ENCODE measurements around the gene KRTAP5-1.

Gene KRTAP5-1

DNA sequence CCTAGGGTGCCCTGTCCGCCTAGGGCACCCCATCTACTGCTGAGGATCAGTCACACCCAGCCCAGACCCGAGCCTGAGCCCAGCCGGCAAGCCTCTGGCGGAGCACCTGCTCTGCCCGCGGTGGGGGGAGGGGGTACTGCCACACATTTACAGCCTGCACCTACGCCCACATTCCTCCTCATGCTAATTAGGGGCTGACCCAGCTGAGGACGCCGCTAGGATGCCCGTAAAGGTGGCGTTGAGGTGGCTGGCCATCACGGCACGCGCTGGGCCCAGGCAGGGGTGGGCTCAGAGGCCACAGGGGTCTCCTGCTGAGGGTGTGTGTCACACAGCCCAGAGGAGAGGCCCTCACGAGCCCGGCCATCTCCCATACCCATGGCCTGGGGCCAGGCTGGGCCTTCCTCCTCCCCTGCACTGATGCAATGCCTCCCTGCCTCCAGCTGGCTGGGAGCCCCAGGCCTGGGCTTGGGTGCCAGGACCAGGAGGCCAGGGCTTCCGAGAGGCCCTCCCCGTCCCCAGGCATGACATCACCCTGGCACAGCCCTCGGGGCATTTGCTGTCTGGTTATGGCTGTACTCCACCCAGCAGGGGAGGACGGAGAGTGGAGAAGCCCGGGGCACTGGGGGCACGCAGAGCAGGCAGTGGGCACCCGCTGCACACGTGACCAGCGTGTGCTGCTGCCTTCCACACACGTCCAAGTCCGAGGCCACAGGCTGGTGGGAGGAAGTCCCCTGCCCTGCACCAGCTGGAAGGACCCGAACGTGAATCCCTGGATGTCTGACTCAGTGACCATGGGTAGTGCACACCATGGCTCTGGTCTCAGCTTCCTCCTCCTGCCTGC lies 25.8 kb downstream of the KRTAP5-1 start:
- DNase-seq: no peak

DNA sequence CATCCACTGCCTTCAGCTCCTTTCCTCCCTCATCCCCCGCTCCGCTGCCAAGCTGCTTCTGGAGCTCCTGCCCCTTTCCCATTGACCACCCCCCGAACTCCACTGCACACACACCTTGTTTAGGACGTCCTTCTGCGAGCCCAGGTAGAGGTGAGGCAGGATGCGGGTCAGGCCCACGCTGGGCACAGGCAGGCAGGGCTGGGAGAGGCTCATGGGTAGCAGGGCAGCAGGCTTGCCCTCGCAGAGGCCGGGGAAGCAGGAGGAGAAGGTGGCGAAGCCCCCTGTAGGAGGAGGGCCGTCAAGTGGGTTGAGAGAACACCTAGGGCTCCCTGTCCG lies 26.3 kb downstream of the KRTAP5-1 start:
- no peak for DNase-seq

DNA sequence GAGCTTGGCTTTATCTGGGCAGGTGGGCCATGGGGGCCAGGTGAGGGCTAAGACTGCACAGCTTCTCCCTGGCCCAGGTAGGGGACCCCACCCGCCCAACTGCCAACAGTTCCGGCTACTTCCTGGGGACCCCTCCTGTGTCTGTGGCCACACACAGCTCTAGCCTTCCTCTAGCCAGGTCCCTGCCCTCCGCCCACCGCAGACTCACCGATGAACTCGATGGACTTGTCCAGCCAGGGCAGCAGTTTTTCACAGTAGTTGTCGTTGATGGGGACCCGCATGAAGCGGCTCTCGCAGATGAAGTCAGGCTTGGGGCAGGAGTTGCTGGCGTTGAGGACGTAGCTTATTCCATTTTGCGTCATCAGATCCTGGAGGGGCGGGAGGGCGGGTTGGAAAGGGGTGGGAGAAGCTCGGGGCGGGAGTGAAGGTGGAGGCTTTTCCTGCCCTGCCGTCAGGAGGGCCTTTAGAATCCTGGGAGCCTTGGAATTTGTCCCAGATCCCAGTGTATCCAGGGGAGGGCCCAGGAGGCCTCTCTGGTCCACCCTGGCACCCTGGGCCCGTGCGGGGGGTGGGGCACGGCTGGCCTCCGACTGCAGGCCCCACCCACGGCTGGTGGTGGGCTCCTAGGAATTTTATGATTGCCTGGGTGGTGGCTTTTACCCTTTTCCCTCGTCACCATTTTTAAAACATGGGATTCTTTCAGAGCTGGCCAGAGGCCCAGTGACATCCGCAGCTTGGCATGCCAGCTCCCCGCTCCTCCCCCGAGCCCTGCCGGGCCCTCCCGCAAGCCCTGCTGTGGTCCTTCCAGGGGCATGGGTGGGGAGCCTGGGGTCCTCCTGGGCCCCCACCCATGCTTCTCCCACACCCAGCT lies 26.9 kb downstream of the KRTAP5-1 start:
- no peak for DNase-seq

DNA sequence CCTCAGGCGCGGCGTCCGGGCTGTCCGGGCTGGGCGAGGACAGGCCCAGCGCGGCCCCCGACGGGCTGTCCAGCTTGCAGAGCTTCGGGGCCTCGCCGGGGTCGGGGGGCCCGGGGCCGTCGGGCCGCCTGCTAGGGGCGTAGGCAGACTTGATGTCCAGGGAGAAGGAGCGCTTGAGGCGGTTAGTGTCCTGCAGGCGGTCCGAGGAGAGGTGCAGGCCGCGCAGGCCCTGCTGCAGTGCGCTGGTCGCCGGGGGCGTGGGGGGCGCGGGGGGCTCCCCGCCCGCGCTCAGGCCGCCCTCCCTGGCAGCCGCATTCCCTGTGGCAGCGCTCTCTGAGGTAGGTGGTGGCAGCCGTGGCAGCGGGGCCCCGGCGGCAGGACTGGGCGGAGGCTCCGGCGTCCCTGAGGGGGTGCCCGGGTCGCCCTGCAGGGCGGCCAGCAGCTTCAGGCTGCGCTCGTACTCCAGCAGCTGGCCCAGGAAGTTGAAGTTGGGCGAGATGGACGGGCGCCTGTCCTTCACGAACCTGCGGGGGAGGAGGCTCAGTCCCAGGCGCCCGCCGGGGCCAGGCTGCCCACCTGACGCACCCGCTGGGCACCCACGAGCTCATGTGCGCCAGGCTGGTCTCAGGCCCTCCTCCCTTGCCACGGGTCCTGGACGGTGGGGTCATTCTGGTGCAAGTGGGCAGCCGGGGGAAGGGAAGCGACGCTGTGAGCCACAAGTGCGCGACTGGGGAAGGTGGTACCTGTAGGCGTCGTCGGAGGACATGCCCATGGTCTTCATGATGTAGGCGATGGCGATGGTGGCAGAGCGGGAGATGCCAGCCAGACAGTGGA lies 27.8 kb downstream of the KRTAP5-1 start:
- DNase-seq: no peak

DNA sequence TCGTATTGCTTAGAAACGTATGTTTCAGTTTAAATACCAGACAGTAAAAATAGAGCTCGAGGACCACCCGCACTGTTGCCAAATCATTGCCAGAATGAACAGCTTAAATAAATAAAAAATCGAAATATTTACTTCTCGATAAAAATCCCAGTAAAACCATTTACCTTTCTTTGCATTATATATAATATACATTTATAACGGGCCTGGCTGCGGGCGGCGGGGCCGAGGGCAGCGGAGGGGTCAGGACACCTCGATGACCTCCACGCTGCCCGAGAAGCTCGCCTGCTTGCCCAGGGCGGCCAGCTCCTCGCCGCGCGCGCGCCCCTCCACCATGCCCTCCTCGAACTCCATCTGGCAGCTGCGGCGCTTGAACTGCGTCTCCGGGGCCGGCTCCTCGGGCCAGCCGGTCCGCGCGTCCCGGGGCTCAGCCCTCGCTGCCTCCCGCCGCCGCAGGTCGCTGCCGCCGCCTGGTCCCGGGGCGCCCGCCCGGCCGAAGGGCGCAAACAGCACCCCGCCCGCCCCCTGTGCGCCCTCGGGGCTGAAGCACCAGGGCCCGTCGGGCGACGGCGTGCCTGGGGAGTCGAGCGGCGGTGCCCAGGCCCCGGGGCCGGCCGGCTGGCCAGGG lies 28.7 kb downstream of the KRTAP5-1 start:
- no peak for DNase-seq

DNA sequence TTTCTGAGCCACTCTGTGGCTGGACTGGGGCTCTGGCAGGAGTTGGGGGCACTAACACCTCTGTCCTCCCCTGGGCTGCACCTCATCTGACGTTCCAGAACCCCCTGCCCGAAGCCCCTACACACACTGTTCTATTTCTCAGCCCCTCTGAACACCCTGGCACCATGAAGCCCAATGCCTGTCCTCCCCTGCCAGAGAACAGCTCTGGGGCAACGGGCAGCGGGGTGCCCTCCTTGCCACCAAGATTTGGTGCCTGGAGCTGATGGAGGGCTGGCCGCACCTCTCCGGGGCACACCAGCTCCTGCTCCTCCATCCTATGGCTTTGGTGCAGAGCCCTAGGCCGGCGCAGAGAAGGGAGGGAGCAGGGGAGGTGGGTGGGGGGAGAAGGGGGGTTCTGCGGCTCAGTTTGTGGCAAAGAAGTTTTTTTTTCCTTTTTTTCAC lies 29.4 kb downstream of the KRTAP5-1 start:
- DNase-seq: no peak

DNA sequence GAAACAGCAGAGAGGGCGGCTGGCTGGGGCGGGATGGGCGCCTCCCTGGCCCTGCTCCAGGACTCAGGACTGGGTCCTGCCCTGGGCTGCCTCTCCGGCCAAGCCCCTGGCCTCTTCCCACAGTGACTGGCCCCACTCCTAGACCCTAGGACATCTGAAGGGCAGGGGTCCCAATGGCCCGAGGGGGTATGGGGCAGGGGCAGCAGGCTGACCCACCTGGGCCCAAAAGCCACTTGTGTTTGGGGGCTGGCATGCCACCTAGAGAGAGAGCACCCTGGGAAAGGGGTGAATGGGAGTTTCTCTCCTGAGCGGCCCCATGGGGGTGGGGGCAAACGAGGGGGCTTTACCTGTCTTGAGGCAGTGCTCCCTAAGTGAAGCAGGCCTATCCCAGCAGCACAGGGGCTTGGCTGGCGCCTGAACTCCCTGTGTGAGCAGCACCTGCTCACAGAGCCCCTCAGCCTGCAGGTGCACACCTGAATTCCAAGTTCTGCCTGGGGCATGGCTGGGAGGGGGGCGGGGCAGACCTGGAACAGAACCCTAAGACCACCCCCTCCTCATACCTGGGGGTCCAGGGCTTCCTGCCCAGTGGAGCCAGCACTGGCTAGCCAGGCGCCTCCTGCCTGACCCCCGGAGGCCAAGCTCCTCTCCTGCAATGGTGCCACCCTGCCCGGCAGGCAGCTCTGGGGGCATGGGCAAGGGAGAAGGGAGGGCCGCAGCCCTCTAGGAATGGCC lies 29.9 kb downstream of the KRTAP5-1 start:
- no peak for DNase-seq

DNA sequence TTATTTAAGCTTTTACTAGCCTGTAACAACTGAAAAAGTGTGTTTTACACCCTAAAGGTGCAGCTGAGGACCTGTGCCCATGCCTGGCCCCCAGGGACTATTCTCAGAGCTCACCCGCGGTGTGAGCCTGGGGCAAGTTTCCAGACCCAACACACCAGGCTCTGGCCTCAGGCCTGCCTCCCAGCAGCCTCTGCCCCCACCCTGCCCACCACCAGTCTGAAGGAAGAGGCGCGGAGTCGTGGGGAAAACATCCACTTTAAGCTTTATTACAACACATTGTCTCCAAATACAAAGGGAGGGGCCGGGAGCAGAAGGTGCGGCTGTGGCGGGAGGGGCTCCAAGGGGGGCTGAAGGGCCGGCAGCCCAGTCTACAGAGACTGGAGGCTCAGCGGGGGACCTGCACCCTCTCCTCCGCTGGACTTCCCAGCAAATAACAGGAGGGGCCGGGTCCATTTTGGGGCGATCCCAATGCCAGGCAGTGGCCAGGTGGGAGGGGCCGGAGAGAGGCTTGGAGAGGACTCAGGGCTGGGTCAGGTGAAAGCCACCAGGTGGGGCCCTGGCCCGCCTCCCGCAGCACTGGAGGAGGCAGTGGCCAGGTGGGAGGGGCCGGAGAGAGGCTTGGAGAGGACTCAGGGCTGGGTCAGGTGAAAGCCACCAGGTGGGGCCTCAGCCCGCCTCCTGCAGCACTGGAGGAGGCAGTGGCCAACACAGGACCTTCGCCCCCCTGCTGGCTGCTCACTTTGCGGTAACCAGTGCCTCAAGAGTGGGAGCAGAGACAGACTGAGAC lies 31.1 kb downstream of the KRTAP5-1 start:
- DNase-seq: no peak

DNA sequence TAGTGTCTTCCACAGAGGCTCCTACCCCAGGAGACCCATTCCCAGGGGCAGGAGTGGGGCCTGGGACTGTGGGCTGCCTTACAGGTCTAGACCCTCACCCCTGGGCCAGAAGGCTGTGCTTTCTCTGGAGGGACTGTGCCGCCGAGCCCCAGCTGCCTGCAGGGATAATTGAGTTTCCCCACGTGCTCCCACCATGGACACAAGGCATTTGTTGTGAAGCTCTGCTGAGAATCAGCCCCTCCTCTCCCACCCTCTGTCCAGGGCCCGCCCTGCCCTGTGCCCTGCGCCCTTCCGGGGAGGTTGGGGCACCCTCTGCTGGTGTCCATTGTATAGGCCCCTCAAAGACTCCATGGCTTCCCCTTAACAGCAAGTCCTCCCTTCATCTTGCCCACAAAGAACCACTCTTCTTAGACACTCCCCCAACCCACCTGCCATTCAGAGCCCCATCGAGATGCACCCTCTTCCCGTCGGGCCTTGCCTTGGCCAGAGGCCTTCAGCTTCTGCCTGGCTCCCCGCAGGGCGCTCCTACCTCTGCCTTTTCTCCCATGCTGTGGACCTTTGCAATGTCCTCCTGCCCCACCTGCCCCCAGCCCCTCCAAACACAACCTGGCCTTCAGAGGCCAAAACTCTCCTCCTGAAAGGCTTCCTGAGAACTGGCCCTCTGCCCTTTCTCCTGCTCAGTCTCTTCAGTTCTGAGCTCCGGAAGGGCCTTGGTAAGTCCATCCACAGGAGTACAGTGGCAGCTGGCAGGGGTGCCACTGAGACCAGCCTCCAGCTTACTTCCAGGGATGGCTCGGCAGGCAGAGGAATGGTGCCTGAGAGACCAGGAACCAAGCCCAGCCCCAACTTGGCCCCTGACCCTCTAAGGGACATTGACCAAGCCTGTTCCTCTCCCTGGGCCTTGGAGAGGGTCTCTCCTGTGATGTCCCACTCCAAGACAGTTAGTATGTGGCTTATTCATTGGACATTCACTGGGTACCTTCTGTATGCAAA lies 35.4 kb downstream of the KRTAP5-1 start:
- no peak for DNase-seq

DNA sequence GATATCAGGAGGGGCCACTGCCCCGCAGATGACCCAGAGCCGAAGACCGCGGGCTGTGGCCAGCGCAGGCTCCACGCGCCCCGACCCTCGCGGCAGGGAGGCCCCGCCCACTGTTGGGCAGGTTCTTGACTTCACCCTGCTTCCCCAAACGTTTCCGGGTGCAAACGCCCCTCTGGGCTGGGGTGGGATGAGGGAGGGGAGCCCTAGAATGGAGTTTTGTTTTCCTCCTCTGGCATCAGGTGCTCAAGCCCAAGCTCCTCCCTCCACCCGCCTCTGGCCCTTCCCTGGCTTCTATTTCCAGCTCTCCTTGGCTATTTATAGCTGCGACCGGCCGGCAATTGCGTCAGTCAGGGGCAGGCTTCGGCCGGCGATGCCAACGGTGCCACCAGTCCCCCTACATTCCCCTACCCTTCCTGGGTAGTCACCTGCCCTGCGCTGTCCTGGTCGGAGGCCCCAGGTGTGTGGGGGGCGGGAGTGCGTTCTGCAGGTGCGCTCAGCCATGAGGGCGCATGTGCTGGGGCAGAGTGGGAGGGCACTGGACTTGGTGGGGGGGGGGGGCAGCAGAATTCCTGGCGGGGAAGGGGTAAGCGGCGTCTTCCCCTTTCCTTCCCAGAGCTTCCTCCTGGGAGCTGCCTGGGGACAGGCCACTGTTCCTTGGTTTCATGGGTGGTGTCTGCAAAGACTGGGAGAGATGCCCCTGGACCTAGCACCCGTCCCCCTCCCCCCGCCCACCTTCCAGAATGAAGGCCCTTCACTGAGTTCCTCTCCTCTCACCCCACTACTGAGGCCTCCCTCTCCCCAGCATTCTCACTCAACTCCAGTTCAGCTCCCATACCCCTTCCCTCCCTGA lies 36.6 kb downstream of the KRTAP5-1 start:
- DNase-seq: no peak

DNA sequence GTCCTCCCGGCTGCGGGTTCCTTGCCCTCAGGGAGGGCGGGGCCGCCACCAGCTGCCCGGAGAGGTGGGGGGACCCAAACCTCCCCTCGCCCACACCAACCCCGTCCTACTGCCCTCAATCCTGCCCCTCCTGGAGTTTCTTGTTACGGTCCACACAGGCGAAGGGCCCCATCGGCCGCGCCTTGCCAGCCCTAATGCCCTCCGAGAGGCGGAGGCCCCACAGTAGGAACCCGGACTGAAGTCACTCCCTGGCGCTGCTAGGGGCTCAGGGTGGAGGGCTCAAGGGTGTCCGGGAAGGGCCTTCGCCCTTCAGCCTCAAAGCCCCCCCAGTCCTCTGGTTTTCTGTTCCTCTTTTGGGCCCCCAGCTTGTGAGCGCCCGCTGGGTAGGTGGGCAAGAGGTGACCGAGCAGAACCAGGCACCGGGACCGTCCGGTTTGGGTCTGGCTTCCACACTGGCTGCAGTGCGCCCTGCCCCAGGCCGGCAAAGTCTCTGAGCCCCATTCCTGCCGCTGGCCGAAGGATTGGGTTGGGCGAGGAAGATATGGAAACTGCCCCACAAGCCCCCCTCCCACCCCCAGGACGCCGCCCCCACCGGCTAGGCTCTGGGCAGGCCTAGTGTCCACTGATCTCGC lies 37.5 kb downstream of the KRTAP5-1 start:
- no peak for DNase-seq

DNA sequence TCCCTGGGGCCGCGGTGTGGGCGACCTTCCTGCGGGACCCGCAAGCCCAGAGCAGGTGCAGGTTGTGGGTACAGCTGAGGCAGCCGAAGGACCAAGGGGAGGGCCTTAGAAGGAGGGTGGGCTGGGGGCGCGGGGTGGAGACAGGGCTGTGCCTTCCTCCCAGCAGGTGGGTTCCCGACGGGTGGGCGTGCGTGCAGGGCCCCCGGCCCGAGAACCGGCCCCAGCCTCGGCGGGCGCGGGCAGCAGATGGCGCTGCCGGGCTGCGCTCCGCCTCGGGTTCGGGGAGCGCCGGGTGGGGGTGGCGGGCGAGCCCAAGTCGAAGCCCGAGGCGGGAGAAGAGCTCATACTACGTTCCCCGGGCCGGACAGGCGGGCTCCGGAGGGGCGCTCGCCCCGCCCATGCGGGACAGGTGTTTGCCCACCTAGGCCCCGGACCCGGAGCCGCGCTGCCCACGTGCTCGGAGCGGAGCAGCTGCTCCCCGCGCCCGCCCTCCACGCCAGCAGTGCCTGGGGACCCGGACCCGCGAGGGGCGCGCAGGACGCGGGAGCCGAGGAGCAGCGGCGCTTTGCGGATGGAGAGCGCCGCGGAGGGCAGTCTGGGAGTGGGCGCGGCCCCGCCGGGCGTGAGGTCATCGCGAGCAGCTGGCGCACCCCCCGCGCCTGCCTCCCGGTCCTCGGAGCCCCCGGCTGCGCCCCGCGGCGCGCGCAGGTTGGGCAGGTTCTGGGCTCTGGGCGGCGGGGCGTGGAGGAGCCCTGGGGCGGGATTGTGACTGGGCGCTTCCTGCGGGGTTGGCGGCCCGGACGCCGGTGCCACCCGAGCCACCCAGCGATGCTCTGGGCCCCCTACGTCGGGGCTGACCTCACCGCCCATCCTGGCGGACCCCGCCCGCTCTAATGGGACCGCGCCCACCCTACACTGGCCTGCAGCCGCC lies 38.3 kb downstream of the KRTAP5-1 start:
- peak; percentile 21 for DNase-seq

DNA sequence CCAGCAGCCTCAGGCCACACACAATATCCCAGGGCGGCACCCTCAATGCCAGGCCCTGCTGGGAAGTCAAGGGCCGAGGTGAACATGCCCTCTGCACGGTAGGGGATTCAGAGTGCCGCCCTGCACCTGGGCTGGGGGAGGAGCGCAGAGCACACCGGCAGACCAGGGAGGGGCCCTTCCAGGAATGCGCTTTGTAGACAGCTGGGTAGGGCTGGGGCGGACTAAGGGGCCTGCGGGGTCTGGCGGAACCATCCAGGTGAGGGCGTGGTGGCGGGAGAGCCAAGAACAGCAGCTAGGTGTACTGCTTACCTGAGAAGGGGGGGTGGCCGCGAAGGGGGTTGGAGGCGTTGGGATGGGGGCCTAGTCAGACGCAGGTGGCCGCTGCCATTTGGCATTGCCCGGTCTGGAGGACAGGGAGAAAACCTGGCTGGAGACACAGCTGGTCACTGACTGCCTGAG lies 39.0 kb downstream of the KRTAP5-1 start:
- DNase-seq: no peak

DNA sequence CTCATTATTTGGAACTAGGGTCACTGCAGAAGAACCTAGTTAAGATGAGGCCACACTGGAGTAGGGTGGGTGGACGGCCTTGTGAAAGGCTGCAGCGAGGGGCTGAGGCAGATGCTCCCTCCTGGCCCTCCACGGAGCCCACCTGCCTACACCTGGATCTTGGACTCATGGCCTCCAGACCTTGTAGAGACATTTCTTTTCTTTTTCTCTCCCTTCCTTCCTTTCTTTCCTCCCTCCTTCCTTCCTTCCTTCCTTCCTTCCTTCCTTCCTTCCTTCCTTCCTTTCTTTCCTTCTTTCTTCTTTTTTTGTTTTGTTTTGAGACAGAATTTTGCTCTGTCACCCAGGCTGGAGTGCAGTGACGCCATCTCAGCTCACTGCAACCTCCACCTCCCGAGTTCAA lies 39.7 kb downstream of the KRTAP5-1 start:
- no peak for DNase-seq

DNA sequence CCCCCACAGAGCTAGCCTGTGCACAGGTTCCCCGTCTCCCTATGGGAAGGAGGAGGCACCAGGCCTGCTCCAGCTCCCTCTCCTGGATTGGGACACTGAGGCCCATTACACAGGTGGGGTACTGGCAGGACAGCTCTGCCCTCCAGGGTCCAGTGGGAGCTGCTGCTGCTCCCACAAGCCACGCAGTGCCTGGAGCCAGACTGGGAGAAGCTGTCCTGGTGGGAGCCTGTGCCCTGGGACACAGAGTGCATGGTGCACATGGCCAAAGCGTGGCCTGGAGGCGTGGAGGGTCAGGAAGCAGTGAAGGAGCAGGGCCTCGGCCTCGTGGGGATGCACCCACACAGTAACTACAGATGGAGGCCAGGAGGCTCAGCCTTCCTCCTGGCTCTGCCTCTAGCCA lies 40.5 kb downstream of the KRTAP5-1 start:
- no peak for DNase-seq

DNA sequence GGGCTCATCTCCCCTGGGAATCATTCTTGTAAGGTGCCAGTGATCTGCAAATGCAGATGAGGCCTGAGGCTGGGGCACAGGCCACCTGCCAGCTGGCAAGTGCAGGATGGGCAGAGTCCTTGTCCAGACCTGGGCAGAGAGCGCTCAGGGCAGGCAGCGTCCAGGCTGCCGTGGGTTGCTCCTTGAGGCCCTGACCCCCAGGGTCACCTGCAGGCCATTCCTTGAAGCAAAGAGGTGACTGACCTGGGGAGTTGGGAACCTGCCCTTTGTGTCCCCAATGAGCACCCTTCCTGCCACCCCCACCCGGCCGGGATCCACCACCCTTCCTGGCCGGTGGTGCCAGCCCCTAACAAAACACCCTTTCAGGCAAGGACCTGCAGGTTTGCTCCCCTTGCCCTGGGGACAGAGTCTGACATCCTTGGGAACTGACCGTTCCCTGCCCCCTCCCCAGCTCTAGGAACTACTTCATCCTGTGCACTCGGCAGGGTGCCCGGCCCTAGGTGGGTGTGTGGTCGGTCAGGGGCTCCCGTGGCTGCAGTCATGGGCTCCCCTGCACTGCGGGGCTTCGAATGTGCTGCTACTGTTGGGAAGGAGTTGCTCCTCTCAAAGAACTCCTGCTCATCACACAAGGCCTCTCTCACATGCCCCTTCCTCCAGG lies 41.3 kb downstream of the KRTAP5-1 start:
- DNase-seq: no peak

DNA sequence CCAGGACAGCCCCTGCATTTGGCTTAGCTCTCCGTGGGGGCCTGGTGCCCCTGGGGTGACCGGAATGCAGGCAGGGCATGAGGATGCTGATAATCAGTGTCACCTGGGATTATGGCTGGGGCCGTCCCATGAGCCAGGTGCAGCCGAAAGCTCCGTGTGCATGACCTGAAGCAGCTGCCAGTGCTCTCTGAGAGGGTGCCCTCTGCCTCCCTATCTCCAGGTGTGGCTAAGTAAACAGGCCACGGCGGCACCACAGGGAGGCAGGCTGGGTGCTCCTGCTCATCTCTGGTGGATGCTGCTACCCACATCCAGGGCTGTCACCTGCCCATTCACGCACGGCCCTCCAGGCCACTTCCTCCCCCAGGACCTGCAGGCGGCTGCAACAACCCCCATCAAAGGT lies 42.8 kb downstream of the KRTAP5-1 start:
- DNase-seq: no peak

Data from NCI-H1092 (cell line).